Stimulated activated CD4-positive, alpha-beta T cell treated with anti-CD3 and anti-CD28 coated beads, Interleukin-12 subunit alpha, Interleukin-12 subunit beta, amount 100 ng/mL, for 48 hours (primary cell): ENCODE data around the gene CCDC88C.

Experiments used
- DNase-seq, 3 donors: peaks; one replicate each; pipeline ENCODE4 v3.0.0-alpha.2; 2020; ENCODE audit warnings: low read depth in 2 of 3, low spot score in 1 of 3

The CCDC88C gene

GRCh38 chr14:91329486-91330014 is 88.1 kb downstream of the CCDC88C start:
- DNase-seq: no peak

GRCh38 chr14:91328313-91329050 is 89.1 kb downstream of the CCDC88C start:
- no peak for DNase-seq

GRCh38 chr14:91327661-91328312 is 89.8 kb downstream of the CCDC88C start:
- DNase-seq: no peak

- no peak for DNase-seq
Observed at GRCh38 chr14:91327250-91327595, 90.4 kb downstream of the CCDC88C start.

- no peak for DNase-seq
Observed at GRCh38 chr14:91326514-91327249, 90.9 kb downstream of the CCDC88C start.

GRCh38 chr14:91324606-91325575 is 92.7 kb downstream of the CCDC88C start:
- DNase-seq: no peak

- peak; percentile 90 to 99 (median 93) for DNase-seq
Observed at GRCh38 chr14:91323671-91324605, 93.7 kb downstream of the CCDC88C start.

GRCh38 chr14:91323031-91323430 is 94.6 kb downstream of the CCDC88C start:
- no peak for DNase-seq

GRCh38 chr14:91322623-91323022 is 95.0 kb downstream of the CCDC88C start:
- DNase-seq: no peak

- DNase-seq: no peak
Observed at GRCh38 chr14:91321131-91321530, 96.5 kb downstream of the CCDC88C start.

- no peak for DNase-seq
Observed at GRCh38 chr14:91320266-91320665, 97.4 kb downstream of the CCDC88C start.

- no peak for DNase-seq
Observed at GRCh38 chr14:91318911-91319310, 98.7 kb downstream of the CCDC88C start.

GRCh38 chr14:91317381-91318308 is 100.0 kb downstream of the CCDC88C start:
- peak; percentile 62 to 74 (median 69) for DNase-seq

- no peak for DNase-seq
Observed at GRCh38 chr14:91316761-91317160, 100.9 kb downstream of the CCDC88C start.

GRCh38 chr14:91315844-91316267 is 101.8 kb downstream of the CCDC88C start:
- DNase-seq: peak; percentile 65 to 83 (median 71)

GRCh38 chr14:91313852-91314251 is 103.8 kb downstream of the CCDC88C start:
- DNase-seq: no peak

- no peak for DNase-seq
Observed at GRCh38 chr14:91313154-91313850, 104.3 kb downstream of the CCDC88C start.

- peak in 1 of 3 donors; percentile 17 for DNase-seq
Observed at GRCh38 chr14:91311284-91311662, 106.3 kb downstream of the CCDC88C start.
